H1 (cell line): ENCODE measurements around the gene SEL1L3. TPM values are rescaled to one million over a fixed set of nuclear protein-coding genes. Genes with fewer than 3 reads are reported as not detected.

Experiments
- CTCF ChIA-PET: fragments of 300-600 bp; sonication (Branson Sonifier 250); formaldehyde crosslinking; loops from one replicate; lab custom pipeline; 2021; ENCODE audit not compliant: partially characterized antibody; lab: Charles Lee
- POLR2A ChIA-PET: fragments of 300-600 bp; sonication (Branson Sonifier 250); formaldehyde crosslinking; loops from one replicate; lab custom pipeline; 2021; ENCODE audit warnings: inconsistent platforms; ENCODE audit not compliant: partially characterized antibody; lab: Charles Lee
- DNase-seq, 2 experiments: peaks; one replicate each; pipeline versions ENCODE4 v3.0.0 to v3.0.0-alpha.2; 2010 to 2022; ENCODE audit warnings: low spot score in 2 of 2, low read depth in 1 of 2, mixed read lengths in 1 of 2
- FAIRE-seq: peaks from 2 replicates; lab custom pipeline; 2011; peaks lifted over from hg19 to GRCh38; lab: Jason Lieb, UNC
- H2AFZ ChIP-seq: 2 replicates; pipeline ENCODE4 v1.8.1; 2012; ENCODE audit warnings: low read length, inconsistent platforms
- H2AK5ac ChIP-seq: 2 replicates; pipeline ENCODE4 v1.6.1; 2013; ENCODE audit warnings: low read depth, low read length
- H2BK120ac ChIP-seq: replicated peaks from 2 replicates; pipeline ENCODE3; 2013; ENCODE audit warnings: low read depth, low read length, inconsistent platforms
- H2BK12ac ChIP-seq: 2 replicates; pipeline ENCODE4 v1.6.1; 2013; ENCODE audit warnings: low read depth, low read length
- H2BK15ac ChIP-seq: 2 replicates; pipeline ENCODE4 v1.6.1; 2013; ENCODE audit warnings: low read length
- H2BK20ac ChIP-seq: 2 replicates; pipeline ENCODE4 v1.6.1; 2013; ENCODE audit warnings: low read length
- H2BK5ac ChIP-seq: 2 replicates; pipeline ENCODE4 v1.6.1; 2013; ENCODE audit warnings: low read depth, low read length
- H3K14ac ChIP-seq: 2 replicates; pipeline ENCODE4 v1.6.1; 2013; ENCODE audit warnings: inconsistent platforms; ENCODE audit not compliant: insufficient read length
- H3K18ac ChIP-seq: 2 replicates; pipeline ENCODE4 v1.6.1; 2013; ENCODE audit warnings: low read length; ENCODE audit errors: extremely low read depth
- H3K23ac ChIP-seq: 2 replicates; pipeline ENCODE4 v1.6.1; 2013; ENCODE audit warnings: inconsistent platforms; ENCODE audit not compliant: insufficient read length
- H3K23me2 ChIP-seq: 2 replicates; pipeline ENCODE4 v1.6.1; 2013; ENCODE audit warnings: low read depth, low read length
- H3K27ac ChIP-seq: 2 replicates; pipeline ENCODE4 v1.6.1; 2011; ENCODE audit warnings: low read depth, low read length, inconsistent platforms
- H3K27me3 ChIP-seq, 4 experiments: replicated peaks in 1 of 4; 1 replicate in 1 of 4; 2 replicates in 3 of 4; pipeline versions ENCODE4 v1.6.1 to v1.8.1; 2011 to 2013; ENCODE audit warnings: low read length in 3 of 4, mild to moderate bottlenecking in 3 of 4, inconsistent platforms in 2 of 4, mixed read lengths in 2 of 4, moderate library complexity in 1 of 4; ENCODE audit not compliant: control insufficient read depth in 3 of 4, insufficient read depth in 3 of 4; ENCODE audit errors: extremely low read depth in 1 of 4
- H3K36me3 ChIP-seq, 4 experiments: 2 replicates each; pipeline versions ENCODE4 v1.6.1 to v1.8.1; 2011 to 2013; ENCODE audit warnings: mild to moderate bottlenecking in 4 of 4, low read length in 3 of 4, moderate library complexity in 2 of 4, control low read depth in 1 of 4, inconsistent platforms in 1 of 4; ENCODE audit not compliant: insufficient read depth in 4 of 4, control insufficient read depth in 2 of 4
- H3K4ac ChIP-seq: replicated peaks from 2 replicates; pipeline ENCODE3; 2013; ENCODE audit warnings: low read length, low read depth, mixed read lengths, inconsistent platforms; ENCODE audit not compliant: insufficient read length
- H3K4me1 ChIP-seq, 4 experiments: replicated peaks in 1 of 4; 1 replicate in 1 of 4; 2 replicates in 3 of 4; pipeline versions ENCODE4 v1.6.1 to v1.8.1; 2011 to 2013; ENCODE audit warnings: low read length in 3 of 4, inconsistent platforms in 2 of 4, mixed read lengths in 1 of 4; ENCODE audit not compliant: insufficient read depth in 4 of 4, control insufficient read depth in 3 of 4
- H3K4me2 ChIP-seq, 2 experiments: 2 replicates each; pipeline versions ENCODE4 v1.6.1 to v1.8.1; 2011 to 2013; ENCODE audit warnings: low read depth in 2 of 2, low read length in 2 of 2, control low read depth in 1 of 2, inconsistent platforms in 1 of 2, mild to moderate bottlenecking in 1 of 2; ENCODE audit not compliant: insufficient read depth in 1 of 2
- H3K4me3 ChIP-seq, 4 experiments: fragments of 200-600, 300-600 bp in 1 of 4; sonication (generic), shearing (Covaris generic), sonication (Bioruptor Twin) in 1 of 4; 2 replicates each; pipeline versions ENCODE4 v1.5.1 to v1.8.1; 2011 to 2016; ENCODE audit warnings: low read length in 4 of 4, low read depth in 3 of 4, control low read depth in 2 of 4, inconsistent platforms in 2 of 4, mild to moderate bottlenecking in 2 of 4, mixed read lengths in 1 of 4, moderate library complexity in 1 of 4; ENCODE audit not compliant: insufficient read depth in 2 of 4; ENCODE audit errors: extremely low read depth in 1 of 4
- H3K56ac ChIP-seq: replicated peaks from 2 replicates; pipeline ENCODE3; 2013; ENCODE audit warnings: low read depth, mild to moderate bottlenecking, mixed read lengths, low read length, inconsistent platforms; ENCODE audit not compliant: insufficient read length
- H3K79me1 ChIP-seq: 2 replicates; pipeline ENCODE4 v1.6.1; 2013; ENCODE audit warnings: low read depth, low read length, control low read depth
- H3K79me2 ChIP-seq, 2 experiments: 2 replicates each; pipeline versions ENCODE4 v1.6.1 to v1.8.1; 2012 to 2013; ENCODE audit warnings: low read length in 2 of 2, mild to moderate bottlenecking in 2 of 2, inconsistent platforms in 1 of 2; ENCODE audit not compliant: insufficient read depth in 2 of 2, control insufficient read depth in 1 of 2
- H3K9ac ChIP-seq, 4 experiments: replicated peaks in 1 of 4; 1 replicate in 1 of 4; 2 replicates in 3 of 4; pipeline versions ENCODE4 v1.6.1 to v1.8.1; 2011 to 2013; ENCODE audit warnings: low read depth in 3 of 4, low read length in 3 of 4, control low read depth in 2 of 4, mild to moderate bottlenecking in 2 of 4, moderate library complexity in 2 of 4, inconsistent platforms in 1 of 4; ENCODE audit errors: extremely low read depth in 1 of 4
- H3K9me3 ChIP-seq, 2 experiments: 2 replicates each; pipeline versions ENCODE4 v1.6.1 to v1.8.1; 2012 to 2013; ENCODE audit warnings: mild to moderate bottlenecking in 2 of 2, moderate library complexity in 2 of 2, control low read depth in 1 of 2, inconsistent platforms in 1 of 2, low read depth in 1 of 2, low read length in 1 of 2, mixed read lengths in 1 of 2; ENCODE audit not compliant: insufficient read depth in 2 of 2
- H4K20me1 ChIP-seq, 2 experiments: replicated peaks in 1 of 2; 2 replicates each; pipeline versions ENCODE3 to v1.8.1; 2011 to 2013; ENCODE audit warnings: inconsistent platforms in 2 of 2, low read length in 2 of 2, mild to moderate bottlenecking in 1 of 2; ENCODE audit not compliant: insufficient read depth in 2 of 2, control insufficient read depth in 1 of 2
- H4K5ac ChIP-seq: 2 replicates; pipeline ENCODE4 v1.6.1; 2013; ENCODE audit warnings: low read length, low read depth, mixed read lengths, inconsistent platforms; ENCODE audit not compliant: insufficient read length
- H4K8ac ChIP-seq: 2 replicates; pipeline ENCODE4 v1.8.0; 2013; ENCODE audit warnings: mild to moderate bottlenecking, moderate library complexity, low read length, inconsistent platforms; ENCODE audit not compliant: insufficient read depth; ENCODE audit errors: extremely low read depth
- H4K91ac ChIP-seq: replicated peaks from 2 replicates; pipeline ENCODE3; 2013; ENCODE audit warnings: low read length, mixed read lengths, inconsistent platforms; ENCODE audit not compliant: insufficient read length
- SIRT6 ChIP-seq: IDR thresholded peaks from one replicate; pipeline ENCODE4 v1.7.1; 2012; ENCODE audit warnings: low read length, inconsistent platforms
- SP2 ChIP-seq: IDR thresholded peaks from 2 replicates; pipeline ENCODE4 v1.6.1; 2012; ENCODE audit warnings: mild to moderate bottlenecking, low read length, inconsistent platforms
- WGBS, 2 experiments: shearing (Covaris generic) in 1 of 2; methylation state at CpG; one replicate each; pipeline versions ENCODE4 v1.1.6 to v1.1.7; 2013 to 2015; ENCODE audit warnings: low lambda C conversion rate in 2 of 2, mixed read lengths in 2 of 2, inconsistent platforms in 1 of 2, low coverage in 1 of 2, missing lambda C conversion rate in 1 of 2; ENCODE audit not compliant: insufficient replicate concordance in 2 of 2, insufficient coverage in 1 of 2, insufficient read length in 1 of 2; ENCODE audit errors: extremely low coverage in 1 of 2, missing lambda C conversion rate in 1 of 2; 5-methylcytosine and 5-hydroxymethylcytosine counted together
- polyA plus RNA-seq, 7 experiments: library from polyadenylated mRNA; depleted of rRNA in 3 of 7; stranded (reverse) in 5 of 7; unstranded in 2 of 7; fragments of >200 nt in 5 of 7; fragments of 200-250 nt in 2 of 7; gene quantifications; 1 replicate in 5 of 7; 2 replicates in 1 of 7; 4 replicates in 1 of 7; pipeline versions ENCODE4 v1.2.1 to v1.2.3, GENCODE V29; 2011 to 2013; ENCODE audit warnings: missing spikeins in 2 of 7, mixed read lengths in 2 of 7
- total RNA-seq: library from RNA; stranded (reverse); fragmentation: NEBNext Ultra II Directional; extraction: Animal tissue kit (Norgen Biotek cat#: 25700); gene quantifications from 2 replicates; pipeline ENCODE4 v1.2.1, GENCODE V29; 2021

SEL1L3 gene
- total and polyA plus RNA-seq, 2 of the 8 experiments (the other 6 are each of a cell fraction or from before 2014, with no cell fraction given), result 18.2 to 54.0 TPM

GRCh38 chr4:25860586-25861279 is 2.1 kb downstream of the SEL1L3 start:
- 89% methylated on average over 7 of the region's 7 CpGs; no CpG with 5 or more reads in 1 of the 2 experiments for WGBS, 2 experiments
- Histone ChIP-seq H4K8ac (no peak overlapping the region), H2BK15ac (no peak overlapping the region), H3K14ac (no peak overlapping the region), H3K4me3 (0 out of 8 replicates have a peak overlapping the region, but pooled peaks of 1 of the 4 experiments have one; percentile 76), H4K91ac (no peak overlapping the region), H3K79me1 (peaks cover 5% of the 10 kb centered on the region), H2AK5ac (no peak overlapping the region), H3K18ac (0 out of 2 replicates have a peak overlapping the region, but pooled peaks have one; percentile 27), H3K56ac (no peak overlapping the region), H3K4me1 (peaks cover 3 to 17% (median 9%) of the 10 kb centered on the region in 4 experiments; a peak in 5 of 7 replicates), H3K27me3 (peaks cover 0 to 10% (median 0%) of the 10 kb centered on the region in 4 experiments; a peak in 2 of 7 replicates), H4K20me1 (peaks cover 0 to 6% of the 10 kb centered on the region in 2 experiments), H2BK20ac (0 out of 2 replicates have a peak overlapping the region, but pooled peaks have one; percentile 66), H2BK120ac (no peak overlapping the region), H3K4ac (no peak overlapping the region), H2AFZ (no peak overlapping the region), H3K23me2 (peaks cover 6% of the 10 kb centered on the region; the same call in 1 of the 2 replicates), H3K9ac (no peak overlapping the region), H3K23ac (no peak overlapping the region), H3K27ac (no peak overlapping the region), H2BK5ac (no peak overlapping the region), H3K36me3 (no peaks in the 10 kb centered on the region), H4K5ac (no peak overlapping the region), H3K79me2 (peaks cover 0 to 58% of the 10 kb centered on the region in 2 experiments; a peak in 3 of 4 replicates), H3K4me2 (peak overlapping the region in 1 of 2 experiments; percentile 59; a peak in 2 of 4 replicates), H3K9me3 (no peaks in the 10 kb centered on the region), H2BK12ac (no peak overlapping the region)
- DNase-seq (no peak), FAIRE-seq (no peak)
- POLR2A ChIA-PET, result no interaction called here
- TF ChIP-seq SP2, result no peak
- TF ChIP-seq SIRT6, result no peak
- CTCF ChIA-PET, result interaction anchor here (0.8 to 1.2 kb wide), 3 partner anchors 32 to 458 kb away, joined by 3 to 5 read pairs (median 4); no protein-coding TSS in a partner anchor
